HepG2 (cell line): Measurements from ENCODE around the gene ANKRD2. TPM values are rescaled to one million over a fixed set of nuclear protein-coding genes. Genes with fewer than 3 reads are reported as not detected.

Experiments used
- ATAC-seq: fragments of 200-7000 bp; cut with Tn5 transposase; 3 replicates; pipeline ENCODE4 v1.9.1; 2020; ENCODE audit warnings: mild to moderate bottlenecking, moderate library complexity
- BruUV-seq: library from RNA; stranded (reverse); fragments of 400-500 nt; replicated peaks from 2 replicates; lab custom pipeline; 2021; lab: Mats Ljungman, UMichigan
- CTCF ChIA-PET: fragments of 300-600 bp; formaldehyde crosslinking; extraction: SDS; loops from one replicate; lab custom pipeline; 2021; ENCODE audit warnings: low total read pairs, inconsistent platforms, low intra/inter-chr PET ratio; lab: Yijun Ruan, JAX
- POLR2A ChIA-PET: fragments of 350-600 bp; sonication (Branson Sonifier 250); formaldehyde crosslinking; loops from one replicate; lab custom pipeline; 2020; ENCODE audit warnings: antibody characterized with exemption, inconsistent platforms; lab: Yijun Ruan, JAX
- DNase-seq: peaks from one replicate; pipeline ENCODE4 v3.0.0-alpha.2; 2015; ENCODE audit warnings: low spot score
- FAIRE-seq: peaks from 3 replicates; lab custom pipeline; 2011; peaks lifted over from hg19 to GRCh38; lab: Jason Lieb, UNC
- H2AFZ ChIP-seq: one replicate; pipeline ENCODE4 v1.6.1; 2011; ENCODE audit warnings: low read length, inconsistent platforms
- H3K27ac ChIP-seq: fragments of 300-600 bp; 3 replicates; pipeline ENCODE4 v1.8.0; 2011; ENCODE audit warnings: mixed run types, mild to moderate bottlenecking, mixed read lengths, low read length, inconsistent platforms; ENCODE audit not compliant: insufficient read depth; ENCODE audit errors: extremely low read length
- H3K27me3 ChIP-seq, 2 experiments: fragments of 200-600 bp in 1 of 2; 2 replicates in 1 of 2; 3 replicates in 1 of 2; pipeline versions ENCODE4 v1.6.0 to v1.8.0; 2011; ENCODE audit warnings: low read length in 2 of 2, mild to moderate bottlenecking in 2 of 2, moderate library complexity in 2 of 2, inconsistent platforms in 1 of 2; ENCODE audit not compliant: insufficient read depth in 2 of 2, control insufficient read depth in 1 of 2
- H3K36me3 ChIP-seq, 2 experiments: fragments of 200-600 bp in 1 of 2; replicated peaks in 1 of 2; 2 replicates in 1 of 2; 3 replicates in 1 of 2; pipeline versions ENCODE4 v1.5.1 to v1.8.0; 2011; ENCODE audit warnings: low read length in 2 of 2, inconsistent platforms in 1 of 2; ENCODE audit not compliant: insufficient read depth in 2 of 2, control insufficient read depth in 1 of 2
- H3K4me1 ChIP-seq: 2 replicates; pipeline ENCODE4 v1.5.1; 2012; ENCODE audit warnings: low read length, inconsistent platforms; ENCODE audit not compliant: insufficient read depth
- H3K4me2 ChIP-seq: 2 replicates; pipeline ENCODE4 v1.6.0; 2011; ENCODE audit warnings: low read depth, low read length, inconsistent platforms
- H3K4me3 ChIP-seq, 3 experiments: fragments of 200-600 bp in 1 of 3; sonication (generic), shearing (Covaris generic) in 1 of 3; replicated peaks in 1 of 3; 2 replicates each; pipeline ENCODE4 v1.5.1; 2011 to 2016; ENCODE audit warnings: low read length in 3 of 3, inconsistent platforms in 2 of 3, low read depth in 2 of 3, mild to moderate bottlenecking in 2 of 3, control low read depth in 1 of 3, mixed read lengths in 1 of 3; ENCODE audit not compliant: insufficient read depth in 1 of 3
- H3K79me2 ChIP-seq: one replicate; pipeline ENCODE4 v1.6.1; 2011; ENCODE audit warnings: low read length, inconsistent platforms; ENCODE audit not compliant: insufficient read depth
- H3K9ac ChIP-seq: 2 replicates; pipeline ENCODE4 v1.6.0; 2011; ENCODE audit warnings: mild to moderate bottlenecking, low read depth, low read length, inconsistent platforms; ENCODE audit not compliant: insufficient read depth
- H3K9me3 ChIP-seq: 2 replicates; pipeline ENCODE4 v1.5.1; 2012; ENCODE audit warnings: mild to moderate bottlenecking, low read length
- H4K20me1 ChIP-seq: 2 replicates; pipeline ENCODE4 v1.6.0; 2011; ENCODE audit warnings: inconsistent platforms, mild to moderate bottlenecking, low read length, moderate library complexity; ENCODE audit not compliant: insufficient read depth
- CHD4 ChIP-seq: fragments of 200-600 bp; sonication (generic); IDR thresholded peaks from 2 replicates; pipeline ENCODE4 v1.7.0; 2017; ENCODE audit warnings: mild to moderate bottlenecking, low read length, borderline replicate concordance
- ETV5 ChIP-seq: IDR thresholded peaks from 2 replicates; pipeline ENCODE4 v1.6.1; 2018; ENCODE audit warnings: missing biosample characterization, missing genetic modification reagents, inconsistent platforms, borderline replicate concordance
- FOXO1 ChIP-seq: sonication (generic); formaldehyde crosslinking; IDR thresholded peaks from 2 replicates; pipeline ENCODE4 v1.4.0; 2020; ENCODE audit warnings: missing genetic modification reagents
- NFRKB ChIP-seq: fragments of 450-650 bp; IDR thresholded peaks from 2 replicates; pipeline ENCODE4 v1.6.1; 2017
- NR2F2 ChIP-seq: IDR thresholded peaks from 2 replicates; pipeline ENCODE4 v1.6.1; 2012; ENCODE audit warnings: low read depth, inconsistent platforms, borderline replicate concordance
- PAWR ChIP-seq: sonication (generic); formaldehyde crosslinking; IDR thresholded peaks from 2 replicates; pipeline ENCODE4 v1.4.0; 2020; ENCODE audit warnings: missing genetic modification reagents, mild to moderate bottlenecking, borderline replicate concordance
- RCOR2 ChIP-seq: IDR thresholded peaks from 2 replicates; pipeline ENCODE4 v1.6.1; 2016; ENCODE audit warnings: missing biosample characterization, missing genetic modification reagents
- RFX1 ChIP-seq: fragments of 450-650 bp; IDR thresholded peaks from 2 replicates; pipeline ENCODE4 v1.6.1; 2017
- SOX6 ChIP-seq, 2 experiments: fragments of 450-650 bp in 1 of 2; sonication (generic) in 1 of 2; formaldehyde crosslinking in 1 of 2; IDR thresholded peaks; 2 replicates each; pipeline versions ENCODE4 v1.4.0 to v1.6.1; 2017 to 2020; ENCODE audit warnings: antibody characterized with exemption in 1 of 2, mild to moderate bottlenecking in 1 of 2, missing genetic modification reagents in 1 of 2
- SP4 ChIP-seq: sonication (generic); formaldehyde crosslinking; IDR thresholded peaks from 2 replicates; pipeline ENCODE4 v1.8.1; 2023; ENCODE audit warnings: mild to moderate bottlenecking, missing genetic modification reagents
- TBL1XR1 ChIP-seq: fragments of 150-350 bp; IDR thresholded peaks from 2 replicates; pipeline ENCODE4 v1.6.1; 2014; ENCODE audit warnings: borderline replicate concordance, low read length; ENCODE audit not compliant: partially characterized antibody
- TEAD3 ChIP-seq: optimal IDR thresholded peaks from 2 replicates; pipeline ENCODE3; 2016; ENCODE audit warnings: borderline replicate concordance
- THAP11 ChIP-seq: IDR thresholded peaks from 2 replicates; pipeline ENCODE4 v1.6.1; 2016; ENCODE audit warnings: missing biosample characterization, missing genetic modification reagents
- ZBTB43 ChIP-seq: sonication (generic); formaldehyde crosslinking; conservative IDR thresholded peaks from 2 replicates; pipeline ENCODE4 v1.4.0; 2020; ENCODE audit warnings: missing genetic modification reagents
- ZNF703 ChIP-seq: sonication (generic); formaldehyde crosslinking; IDR thresholded peaks from 2 replicates; pipeline ENCODE4 v1.5.1; 2020; ENCODE audit warnings: missing genetic modification reagents, mild to moderate bottlenecking, moderate library complexity, borderline replicate concordance
- ZNF788 ChIP-seq: sonication (generic); formaldehyde crosslinking; IDR thresholded peaks from 2 replicates; pipeline ENCODE4 v1.5.0; 2020; ENCODE audit warnings: mild to moderate bottlenecking, missing genetic modification reagents, borderline replicate concordance
- WGBS: methylation state at CpG from one replicate; pipeline ENCODE4 v1.1.6; 2017; ENCODE audit warnings: low lambda C conversion rate; 5-methylcytosine and 5-hydroxymethylcytosine counted together
- in situ Hi-C: cut with HindIII; loops from 2 replicates; pipeline ENCODE4 v1.10.0; 2017; ENCODE audit warnings: low pct_unique_long_range_greater_than_20kb; ENCODE audit not compliant: extremely low pct_ligation_motif_present
- intact Hi-C: fragments of 100-400 bp; cut with micrococcal nuclease; formaldehyde crosslinking; loops from one replicate; pipeline ENCODE4 v1.10.0; 2022; ENCODE audit not compliant: unreplicated experiment
- polyA plus RNA-seq, 8 experiments: library from polyadenylated mRNA; depleted of rRNA in 3 of 8; stranded (reverse) in 7 of 8; unstranded in 1 of 8; fragments of >200 nt; fragmentation: Illumina TruSeq in 4 of 8; extraction: Trizol in 4 of 8; gene quantifications; 2 replicates each; pipeline versions ENCODE4 v1.2.1 to v1.2.3, GENCODE V29; 2011 to 2016; ENCODE audit warnings: low read depth in 4 of 8, missing spikeins in 1 of 8, mixed read lengths in 1 of 8; ENCODE audit not compliant: insufficient read depth in 1 of 8
- total RNA-seq, 5 experiments: library from RNA; depleted of rRNA; stranded (reverse); fragments of >200 nt; fragmentation: Illumina TruSeq; extraction: Trizol; gene quantifications; 2 replicates each; pipeline ENCODE4 v1.2.3, GENCODE V29; 2016; ENCODE audit warnings: low read depth in 1 of 5
- TF ChIP-seq, protein P1 (sequence below): sonication (generic); formaldehyde crosslinking; IDR thresholded peaks from 2 replicates; pipeline ENCODE4 v1.4.0; 2020; ENCODE audit warnings: missing genetic modification reagents, mild to moderate bottlenecking, borderline replicate concordance

ANKRD2 gene
- total and polyA plus RNA-seq, 2 of the 13 experiments (the other 11 are each of a cell fraction or from before 2014, with no cell fraction given): not detected

DNA sequence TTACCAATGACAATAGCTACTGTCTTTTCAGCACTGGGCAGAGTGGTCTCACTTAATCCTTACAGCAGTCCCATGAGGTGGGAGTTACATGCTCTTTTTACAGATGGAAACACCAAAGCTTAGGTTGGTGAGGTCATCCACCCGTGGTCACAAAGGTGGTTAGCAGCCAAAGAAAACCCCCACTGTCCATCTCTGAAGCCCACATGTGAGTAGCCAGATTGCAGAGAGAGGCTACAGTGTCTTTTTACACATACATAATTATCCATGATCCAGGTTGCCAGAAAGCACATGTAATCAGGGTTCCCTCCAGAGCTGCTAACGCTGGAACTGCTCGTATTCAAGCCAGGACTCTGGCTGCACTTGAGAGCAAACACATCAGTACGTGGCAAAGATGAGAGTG, 24.6 kb upstream of the ANKRD2 start:
- in situ Hi-C loops: no loop called here
- intact Hi-C loops: no loop called here
- Histone ChIP-seq H2AFZ (no peak overlapping the region), H3K36me3 (no peaks in the 10 kb centered on the region), H3K4me2 (no peak overlapping the region), H3K9me3 (no peaks in the 10 kb centered on the region), H3K27ac (no peak overlapping the region), H3K9ac (no peak overlapping the region), H3K27me3 (no peaks in the 10 kb centered on the region), H4K20me1 (no peaks in the 10 kb centered on the region), H3K4me3 (no peak overlapping the region), H3K4me1 (peaks cover 31% of the 10 kb centered on the region), H3K79me2 (no peaks in the 10 kb centered on the region)
- no peak for ATAC-seq
- no peak for FAIRE-seq
- ChIA-PET CTCF (no interaction called here), POLR2A (no interaction called here)
- DNase-seq: no peak
- 90% methylated on average over 4 of the region's 4 CpGs for WGBS
- BruUV-seq: no TSS peak
- TF ChIP-seq NR2F2 (no peak), ZBTB43 (CRISPR knock-in tag) (no peak), TBL1XR1 (no peak), ETV5 (CRISPR knock-in tag) (no peak), CHD4 (no peak), NFRKB (no peak), ZNF703 (no peak), SP4 (CRISPR knock-in tag) (no peak), THAP11 (CRISPR knock-in tag) (no peak), ZNF788 (CRISPR knock-in tag) (no peak), PAWR (CRISPR knock-in tag) (no peak), RCOR2 (CRISPR knock-in tag) (no peak), TEAD3 (CRISPR knock-in tag) (no peak), SOX6 (IDR thresholded peaks at IDR 0.05) (no peak), SOX6 (CRISPR knock-in tag; IDR thresholded peaks at IDR 0.05) (no peak), FOXO1 (no peak), RFX1 (no peak)
- TF ChIP-seq, protein P1, sequence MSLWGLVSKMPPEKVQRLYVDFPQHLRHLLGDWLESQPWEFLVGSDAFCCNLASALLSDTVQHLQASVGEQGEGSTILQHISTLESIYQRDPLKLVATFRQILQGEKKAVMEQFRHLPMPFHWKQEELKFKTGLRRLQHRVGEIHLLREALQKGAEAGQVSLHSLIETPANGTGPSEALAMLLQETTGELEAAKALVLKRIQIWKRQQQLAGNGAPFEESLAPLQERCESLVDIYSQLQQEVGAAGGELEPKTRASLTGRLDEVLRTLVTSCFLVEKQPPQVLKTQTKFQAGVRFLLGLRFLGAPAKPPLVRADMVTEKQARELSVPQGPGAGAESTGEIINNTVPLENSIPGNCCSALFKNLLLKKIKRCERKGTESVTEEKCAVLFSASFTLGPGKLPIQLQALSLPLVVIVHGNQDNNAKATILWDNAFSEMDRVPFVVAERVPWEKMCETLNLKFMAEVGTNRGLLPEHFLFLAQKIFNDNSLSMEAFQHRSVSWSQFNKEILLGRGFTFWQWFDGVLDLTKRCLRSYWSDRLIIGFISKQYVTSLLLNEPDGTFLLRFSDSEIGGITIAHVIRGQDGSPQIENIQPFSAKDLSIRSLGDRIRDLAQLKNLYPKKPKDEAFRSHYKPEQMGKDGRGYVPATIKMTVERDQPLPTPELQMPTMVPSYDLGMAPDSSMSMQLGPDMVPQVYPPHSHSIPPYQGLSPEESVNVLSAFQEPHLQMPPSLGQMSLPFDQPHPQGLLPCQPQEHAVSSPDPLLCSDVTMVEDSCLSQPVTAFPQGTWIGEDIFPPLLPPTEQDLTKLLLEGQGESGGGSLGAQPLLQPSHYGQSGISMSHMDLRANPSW (CRISPR knock-in tag): no peak
